ENCODE results near the gene MYBBP1A. TPM values are rescaled to one million over a fixed set of nuclear protein-coding genes. Genes with fewer than 3 reads are reported as not detected.

MYBBP1A gene
- total RNA-seq, 1 experiment from 2014 or later: 163 TPM

DNA sequence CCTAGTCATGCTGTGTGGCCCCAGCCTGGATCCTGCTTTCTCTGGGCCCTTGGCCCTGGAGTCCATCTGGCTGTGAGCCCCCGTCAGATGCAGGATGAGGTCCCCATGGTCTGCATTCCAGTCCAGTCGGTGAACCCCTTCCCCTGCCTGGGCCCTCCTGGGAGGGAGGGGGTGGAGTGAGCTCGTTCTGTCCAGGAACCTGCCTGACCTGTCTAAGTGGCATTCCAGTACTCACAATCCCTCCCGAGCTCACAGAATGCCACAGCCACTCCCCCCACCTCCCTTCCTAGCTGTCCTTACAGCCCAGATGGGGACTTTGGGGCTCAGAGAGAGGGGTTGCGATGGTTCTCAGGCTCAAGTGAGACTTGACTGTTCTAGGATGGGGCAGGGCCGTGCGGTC, 41.0 kb downstream of the MYBBP1A start:
- no peak overlapping the region for H3K4me3 Mint-ChIP-seq
- H3K9me3 Mint-ChIP-seq: no peaks in the 10 kb centered on the region
- no peak overlapping the region for H3K27ac Mint-ChIP-seq
- TF ChIP-seq ZBTB43 (CRISPR knock-in tag; IDR thresholded peaks at IDR 0.05) (no peak), SMAD3 (CRISPR knock-in tag; IDR thresholded peaks at IDR 0.05; ENCODE audit: borderline replicate concordance) (no peak), MLX (CRISPR knock-in tag; IDR thresholded peaks at IDR 0.05) (no peak), MYBL2 (CRISPR knock-in tag; IDR thresholded peaks at IDR 0.05) (no peak), NR1H2 (CRISPR knock-in tag; IDR thresholded peaks at IDR 0.05) (no peak), ARID4B (CRISPR knock-in tag; IDR thresholded peaks at IDR 0.05; ENCODE audit: borderline replicate concordance) (no peak)
- TF ChIP-seq, protein P1, sequence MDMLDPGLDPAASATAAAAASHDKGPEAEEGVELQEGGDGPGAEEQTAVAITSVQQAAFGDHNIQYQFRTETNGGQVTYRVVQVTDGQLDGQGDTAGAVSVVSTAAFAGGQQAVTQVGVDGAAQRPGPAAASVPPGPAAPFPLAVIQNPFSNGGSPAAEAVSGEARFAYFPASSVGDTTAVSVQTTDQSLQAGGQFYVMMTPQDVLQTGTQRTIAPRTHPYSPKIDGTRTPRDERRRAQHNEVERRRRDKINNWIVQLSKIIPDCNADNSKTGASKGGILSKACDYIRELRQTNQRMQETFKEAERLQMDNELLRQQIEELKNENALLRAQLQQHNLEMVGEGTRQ (CRISPR knock-in tag; IDR thresholded peaks at IDR 0.05): no peak
- TF ChIP-seq, protein P2, sequence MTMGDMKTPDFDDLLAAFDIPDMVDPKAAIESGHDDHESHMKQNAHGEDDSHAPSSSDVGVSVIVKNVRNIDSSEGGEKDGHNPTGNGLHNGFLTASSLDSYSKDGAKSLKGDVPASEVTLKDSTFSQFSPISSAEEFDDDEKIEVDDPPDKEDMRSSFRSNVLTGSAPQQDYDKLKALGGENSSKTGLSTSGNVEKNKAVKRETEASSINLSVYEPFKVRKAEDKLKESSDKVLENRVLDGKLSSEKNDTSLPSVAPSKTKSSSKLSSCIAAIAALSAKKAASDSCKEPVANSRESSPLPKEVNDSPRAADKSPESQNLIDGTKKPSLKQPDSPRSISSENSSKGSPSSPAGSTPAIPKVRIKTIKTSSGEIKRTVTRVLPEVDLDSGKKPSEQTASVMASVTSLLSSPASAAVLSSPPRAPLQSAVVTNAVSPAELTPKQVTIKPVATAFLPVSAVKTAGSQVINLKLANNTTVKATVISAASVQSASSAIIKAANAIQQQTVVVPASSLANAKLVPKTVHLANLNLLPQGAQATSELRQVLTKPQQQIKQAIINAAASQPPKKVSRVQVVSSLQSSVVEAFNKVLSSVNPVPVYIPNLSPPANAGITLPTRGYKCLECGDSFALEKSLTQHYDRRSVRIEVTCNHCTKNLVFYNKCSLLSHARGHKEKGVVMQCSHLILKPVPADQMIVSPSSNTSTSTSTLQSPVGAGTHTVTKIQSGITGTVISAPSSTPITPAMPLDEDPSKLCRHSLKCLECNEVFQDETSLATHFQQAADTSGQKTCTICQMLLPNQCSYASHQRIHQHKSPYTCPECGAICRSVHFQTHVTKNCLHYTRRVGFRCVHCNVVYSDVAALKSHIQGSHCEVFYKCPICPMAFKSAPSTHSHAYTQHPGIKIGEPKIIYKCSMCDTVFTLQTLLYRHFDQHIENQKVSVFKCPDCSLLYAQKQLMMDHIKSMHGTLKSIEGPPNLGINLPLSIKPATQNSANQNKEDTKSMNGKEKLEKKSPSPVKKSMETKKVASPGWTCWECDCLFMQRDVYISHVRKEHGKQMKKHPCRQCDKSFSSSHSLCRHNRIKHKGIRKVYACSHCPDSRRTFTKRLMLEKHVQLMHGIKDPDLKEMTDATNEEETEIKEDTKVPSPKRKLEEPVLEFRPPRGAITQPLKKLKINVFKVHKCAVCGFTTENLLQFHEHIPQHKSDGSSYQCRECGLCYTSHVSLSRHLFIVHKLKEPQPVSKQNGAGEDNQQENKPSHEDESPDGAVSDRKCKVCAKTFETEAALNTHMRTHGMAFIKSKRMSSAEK (CRISPR knock-in tag; IDR thresholded peaks at IDR 0.05; ENCODE audit: borderline replicate concordance): no peak
- TF ChIP-seq, protein P3, sequence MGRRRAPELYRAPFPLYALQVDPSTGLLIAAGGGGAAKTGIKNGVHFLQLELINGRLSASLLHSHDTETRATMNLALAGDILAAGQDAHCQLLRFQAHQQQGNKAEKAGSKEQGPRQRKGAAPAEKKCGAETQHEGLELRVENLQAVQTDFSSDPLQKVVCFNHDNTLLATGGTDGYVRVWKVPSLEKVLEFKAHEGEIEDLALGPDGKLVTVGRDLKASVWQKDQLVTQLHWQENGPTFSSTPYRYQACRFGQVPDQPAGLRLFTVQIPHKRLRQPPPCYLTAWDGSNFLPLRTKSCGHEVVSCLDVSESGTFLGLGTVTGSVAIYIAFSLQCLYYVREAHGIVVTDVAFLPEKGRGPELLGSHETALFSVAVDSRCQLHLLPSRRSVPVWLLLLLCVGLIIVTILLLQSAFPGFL (CRISPR knock-in tag; IDR thresholded peaks at IDR 0.05; ENCODE audit: borderline replicate concordance): no peak
- TF ChIP-seq, protein P4, sequence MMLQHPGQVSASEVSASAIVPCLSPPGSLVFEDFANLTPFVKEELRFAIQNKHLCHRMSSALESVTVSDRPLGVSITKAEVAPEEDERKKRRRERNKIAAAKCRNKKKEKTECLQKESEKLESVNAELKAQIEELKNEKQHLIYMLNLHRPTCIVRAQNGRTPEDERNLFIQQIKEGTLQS (CRISPR knock-in tag; conservative IDR thresholded peaks at IDR 0.05): no peak
- TF ChIP-seq, protein P5, sequence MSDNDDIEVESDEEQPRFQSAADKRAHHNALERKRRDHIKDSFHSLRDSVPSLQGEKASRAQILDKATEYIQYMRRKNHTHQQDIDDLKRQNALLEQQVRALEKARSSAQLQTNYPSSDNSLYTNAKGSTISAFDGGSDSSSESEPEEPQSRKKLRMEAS (CRISPR knock-in tag; IDR thresholded peaks at IDR 0.05): no peak
- peaks cover 16% of the 10 kb centered on the region; the same call in 1 of the 2 replicates for H3K27me3 Mint-ChIP-seq (ENCODE audit: low read depth)
- peak; percentile 53 for ATAC-seq
- peaks cover 7% of the 10 kb centered on the region for H3K4me1 Mint-ChIP-seq
- ChIA-PET POLR2A (interaction anchor here (0.6 to 1.6 kb wide), 3 partner anchors 14 to 187 kb away, joined by 3 read pairs; no protein-coding TSS in a partner anchor), CTCF (interaction anchor here (0.6 to 1.1 kb wide), 3 partner anchors 93 to 1623 kb away, joined by 3 to 5 read pairs (median 5); no protein-coding TSS in a partner anchor)
- no peak for DNase-seq (ENCODE audit: low spot score)
- H3K36me3 Mint-ChIP-seq: no peaks in the 10 kb centered on the region
